ENCODE results near the gene GAS5.

- TF ChIP-seq CTCF (IDR thresholded peaks at IDR 0.05 in 4 of 5, conservative IDR thresholded peaks at IDR 0.05 in 1 of 5) (no peak), POLR2A (IDR thresholded peaks at IDR 0.05) (no peak)
These were observed 49.3 kb downstream of the GAS5 start for GRCh38 chr1:173818459-173818858.

Measured in gastrocnemius medialis (tissue), 4 donors.